GM19328 (cell line): ENCODE data around the gene AGXT.

Experiments
- ATAC-seq: cut with Tn5 transposase; IDR thresholded peaks from one replicate; pipeline ENCODE4 v1.9.1; 2021; ENCODE audit warnings: mild to moderate bottlenecking, moderate library complexity; ENCODE audit not compliant: unreplicated experiment

AGXT gene

GRCh38 chr2:240865391-240865790, 3.2 kb upstream of the AGXT start:
- no peak for ATAC-seq

- ATAC-seq = no peak
Measured at GRCh38 chr2:240869109-240869955, 708 bp downstream of the AGXT start.

GRCh38 chr2:240869956-240870875, 1.6 kb downstream of the AGXT start:
- ATAC-seq = no peak

- ATAC-seq = no peak
Measured at GRCh38 chr2:240871071-240871958, 2.7 kb downstream of the AGXT start.

GRCh38 chr2:240872317-240873097, 3.9 kb downstream of the AGXT start:
- no peak for ATAC-seq

GRCh38 chr2:240873098-240873788, 4.6 kb downstream of the AGXT start:
- no peak for ATAC-seq

- no peak for ATAC-seq
Measured at GRCh38 chr2:240873805-240874714, 5.4 kb downstream of the AGXT start.

GRCh38 chr2:240874715-240875227, 6.1 kb downstream of the AGXT start:
- no peak for ATAC-seq

- ATAC-seq = no peak
Measured at GRCh38 chr2:240875228-240876034, 6.8 kb downstream of the AGXT start.

- ATAC-seq = no peak
Measured at GRCh38 chr2:240876035-240876474, 7.4 kb downstream of the AGXT start.

GRCh38 chr2:240876475-240877251, 8.0 kb downstream of the AGXT start:
- no peak for ATAC-seq

- no peak for ATAC-seq
Measured at GRCh38 chr2:240877460-240878340, 9.1 kb downstream of the AGXT start.

GRCh38 chr2:240878341-240878936, 9.8 kb downstream of the AGXT start:
- ATAC-seq = no peak

- ATAC-seq = no peak
Measured at GRCh38 chr2:240879105-240879504, 10.5 kb downstream of the AGXT start.

- no peak for ATAC-seq
Measured at GRCh38 chr2:240881913-240882312, 13.3 kb downstream of the AGXT start.
